GM23338 (cell line): ENCODE results near the gene CLTRN. TPM values are rescaled to one million over a fixed set of nuclear protein-coding genes. Genes with fewer than 3 reads are reported as not detected.

Experiments used
- ATAC-seq: fragments of 200-7000 bp; cut with Tn5 transposase; 3 replicates; pipeline ENCODE4 v1.9.1; 2020
- DNase-seq: peaks from one replicate; pipeline ENCODE4 v3.0.0-alpha.2; 2015; ENCODE audit warnings: low spot score
- H2AFZ ChIP-seq: fragments of 200-600 bp; sonication (generic); 2 replicates; pipeline ENCODE4 v1.8.0; 2016; ENCODE audit warnings: antibody characterized with exemption, mild to moderate bottlenecking, moderate library complexity
- H3F3A ChIP-seq: fragments of 200-600 bp; sonication (generic); replicated peaks from 2 replicates; pipeline ENCODE4 v1.8.0; 2017; ENCODE audit warnings: antibody characterized with exemption, mixed run types, low read depth
- H3K27ac ChIP-seq: fragments of 200-600 bp; sonication (generic); 2 replicates; pipeline ENCODE4 v1.6.1; 2016; ENCODE audit warnings: low read depth
- H3K27me3 ChIP-seq: fragments of 200-600 bp; sonication (generic); 2 replicates; pipeline ENCODE4 v1.8.0; 2016; ENCODE audit warnings: mild to moderate bottlenecking, mixed run types, moderate library complexity; ENCODE audit not compliant: insufficient read depth
- H3K36me3 ChIP-seq: fragments of 200-600 bp; sonication (generic); 2 replicates; pipeline ENCODE4 v1.8.0; 2016; ENCODE audit warnings: mild to moderate bottlenecking; ENCODE audit not compliant: insufficient read depth
- H3K4me1 ChIP-seq: fragments of 200-600 bp; sonication (generic); 2 replicates; pipeline ENCODE4 v1.8.0; 2016; ENCODE audit warnings: mild to moderate bottlenecking, moderate library complexity; ENCODE audit not compliant: insufficient read depth
- H3K4me2 ChIP-seq: fragments of 200-600 bp; sonication (generic); 2 replicates; pipeline ENCODE4 v1.7.1; 2017; ENCODE audit warnings: mixed run types
- H3K4me3 ChIP-seq: fragments of 200-600 bp; sonication (generic); 2 replicates; pipeline ENCODE4 v1.6.1; 2016; ENCODE audit warnings: mixed run types
- H3K79me2 ChIP-seq: fragments of 200-600 bp; sonication (generic); replicated peaks from 2 replicates; pipeline ENCODE4 v1.8.0; 2017; ENCODE audit warnings: mild to moderate bottlenecking; ENCODE audit not compliant: insufficient read depth
- H3K9me2 ChIP-seq: fragments of 200-600 bp; sonication (generic); 2 replicates; pipeline ENCODE4 v1.8.0; 2017; ENCODE audit not compliant: insufficient read depth
- H4K20me1 ChIP-seq: fragments of 200-600 bp; sonication (generic); replicated peaks from 2 replicates; pipeline ENCODE4 v1.8.0; 2017; ENCODE audit warnings: mild to moderate bottlenecking; ENCODE audit not compliant: insufficient read depth
- H3K27ac Mint-ChIP-seq: 2 replicates; pipeline ENCODE4 v1.8.0; 2020; ENCODE audit warnings: inconsistent platforms, mild to moderate bottlenecking, moderate library complexity, mixed read lengths
- H3K27me3 Mint-ChIP-seq: 3 replicates; pipeline ENCODE4 v1.8.0; 2022; ENCODE audit warnings: low read depth, mild to moderate bottlenecking, moderate library complexity, mixed read lengths, inconsistent platforms; ENCODE audit not compliant: insufficient read depth, poor library complexity
- H3K36me3 Mint-ChIP-seq: 3 replicates; pipeline ENCODE4 v1.8.0; 2021; ENCODE audit warnings: low read depth, mild to moderate bottlenecking, inconsistent platforms, moderate library complexity, mixed read lengths
- H3K4me1 Mint-ChIP-seq: 3 replicates; pipeline ENCODE4 v1.8.0; 2020; ENCODE audit warnings: mild to moderate bottlenecking, inconsistent platforms, mixed read lengths
- H3K4me3 Mint-ChIP-seq: 3 replicates; pipeline ENCODE4 v1.8.0; 2021; ENCODE audit warnings: moderate library complexity, mild to moderate bottlenecking, inconsistent platforms, mixed read lengths
- H3K9me3 Mint-ChIP-seq: 3 replicates; pipeline ENCODE4 v1.8.0; 2020; ENCODE audit warnings: moderate library complexity, mild to moderate bottlenecking, inconsistent platforms, mixed read lengths
- CREB1 ChIP-seq: fragments of 250-450 bp; sonication (Bioruptor Pico); IDR thresholded peaks from 2 replicates; pipeline ENCODE4 v1.5.0; 2020; ENCODE audit warnings: low read depth, mild to moderate bottlenecking, moderate library complexity
- CTCF ChIP-seq, 2 experiments: fragments of 200-600 bp in 1 of 2; sonication (generic) in 1 of 2; conservative IDR thresholded peaks; 2 replicates each; pipeline versions ENCODE4 v1.5.1 to v1.6.1; 2016 to 2017; ENCODE audit warnings: antibody characterized with exemption in 2 of 2, low read depth in 2 of 2, mild to moderate bottlenecking in 2 of 2, moderate library complexity in 1 of 2
- ETS1 ChIP-seq: IDR thresholded peaks from 2 replicates; pipeline ENCODE4 v1.6.1; 2016; ENCODE audit warnings: antibody characterized with exemption
- EZH2 ChIP-seq: fragments of 200-600 bp; sonication (generic); IDR thresholded peaks from one replicate; pipeline ENCODE4 v1.8.0; 2017; ENCODE audit warnings: antibody characterized with exemption, mild to moderate bottlenecking, low read depth; ENCODE audit not compliant: unreplicated experiment
- EZH2phosphoT487 ChIP-seq: fragments of 200-600 bp; sonication (generic); IDR thresholded peaks from one replicate; pipeline ENCODE4 v1.8.1; 2018; ENCODE audit warnings: antibody characterized with exemption; ENCODE audit not compliant: unreplicated experiment
- JUNB ChIP-seq: IDR thresholded peaks from one replicate; pipeline ENCODE4 v1.6.1; 2016; ENCODE audit warnings: antibody characterized with exemption; ENCODE audit not compliant: unreplicated experiment
- NANOG ChIP-seq: IDR thresholded peaks from 2 replicates; pipeline ENCODE4 v1.6.1; 2016; ENCODE audit warnings: antibody characterized with exemption, borderline replicate concordance
- POLR2AphosphoS5 ChIP-seq: IDR thresholded peaks from 2 replicates; pipeline ENCODE4 v1.6.1; 2016; ENCODE audit warnings: antibody characterized with exemption, low read depth
- REST ChIP-seq: IDR thresholded peaks from one replicate; pipeline ENCODE4 v1.6.1; 2018; ENCODE audit warnings: antibody characterized with exemption; ENCODE audit not compliant: unreplicated experiment
- STAT1 ChIP-seq: IDR thresholded peaks from one replicate; pipeline ENCODE4 v1.6.1; 2016; ENCODE audit warnings: antibody characterized with exemption; ENCODE audit not compliant: unreplicated experiment
- ZNF114 ChIP-seq: fragments of 250-450 bp; sonication (Bioruptor Pico); IDR thresholded peaks from 2 replicates; pipeline ENCODE4 v1.5.0; 2020; ENCODE audit warnings: mild to moderate bottlenecking, moderate library complexity
- ZNF331 ChIP-seq: fragments of 250-450 bp; sonication (Bioruptor Pico); IDR thresholded peaks from 2 replicates; pipeline ENCODE4 v1.5.0; 2020; ENCODE audit warnings: low read depth, mild to moderate bottlenecking, moderate library complexity
- ZNF462 ChIP-seq: fragments of 250-450 bp; sonication (Bioruptor Pico); IDR thresholded peaks from 2 replicates; pipeline ENCODE4 v1.5.0; 2020; ENCODE audit warnings: mild to moderate bottlenecking, moderate library complexity
- polyA plus RNA-seq: library from polyadenylated mRNA; unstranded; fragments of >200 nt; fragmentation: Nextera tagmentation; extraction: Ambion mirVana; gene quantifications from 2 replicates; pipeline ENCODE4 v1.2.1, GENCODE V29; 2016
- total RNA-seq: library from RNA; depleted of rRNA; stranded (reverse); fragments of >200 nt; shearing (Covaris generic); gene quantifications from 2 replicates; pipeline ENCODE4 v1.2.3, GENCODE V29; 2014

CLTRN gene
- total and polyA plus RNA-seq, 2 experiments from 2014 or later, result 1.7 to 2.7 TPM

- Mint-ChIP-seq H3K27ac (no peak overlapping the region), H3K4me3 (no peak overlapping the region), H3K9me3 (no peaks in the 10 kb centered on the region), H3K36me3 (peaks cover 35% of the 10 kb centered on the region), H3K27me3 (peaks cover 1% of the 10 kb centered on the region), H3K4me1 (no peaks in the 10 kb centered on the region)
- Histone ChIP-seq H4K20me1 (no peaks in the 10 kb centered on the region), H3K36me3 (no peaks in the 10 kb centered on the region), H3K4me3 (no peak overlapping the region), H3F3A (no peaks in the 10 kb centered on the region), H2AFZ (no peak overlapping the region), H3K27me3 (no peaks in the 10 kb centered on the region), H3K79me2 (peaks cover 11% of the 10 kb centered on the region), H3K27ac (no peak overlapping the region), H3K4me1 (no peaks in the 10 kb centered on the region), H3K4me2 (no peak overlapping the region), H3K9me2 (no peaks in the 10 kb centered on the region)
- no peak for TF ChIP-seq CTCF (conservative IDR thresholded peaks at IDR 0.05; ENCODE audit: low read depth in 2 of 2)
- no peak for TF ChIP-seq ZNF114
- TF ChIP-seq REST, result no peak
- no peak for TF ChIP-seq ZNF462 (CRISPR knock-in tag)
- no peak for TF ChIP-seq EZH2
- no peak for TF ChIP-seq CREB1 (CRISPR knock-in tag)
- no peak for TF ChIP-seq POLR2AphosphoS5
- TF ChIP-seq NANOG, result no peak
- no peak for TF ChIP-seq STAT1
- no peak for TF ChIP-seq EZH2phosphoT487
- TF ChIP-seq ETS1, result no peak
- no peak for TF ChIP-seq ZNF331
- no peak for TF ChIP-seq JUNB
- DNase-seq (no peak), ATAC-seq (no peak)
Observed at GRCh38 chrX:15696516-15696915, 31.9 kb upstream of the CLTRN start.
